K562 (cell line): ENCODE results near the gene VNN1.

Experiments
- ATF1 ChIP-seq, 2 experiments: fragments of 450-650 bp in 1 of 2; IDR thresholded peaks; 2 replicates each; pipeline ENCODE4 v1.6.1; 2016; ENCODE audit warnings: missing compliant biosample characterization in 1 of 2, missing genetic modification characterization in 1 of 2
- BDP1 ChIP-seq: IDR thresholded peaks from 3 replicates; pipeline ENCODE4 v1.6.1; 2011; ENCODE audit not compliant: insufficient read length, insufficient read depth
- CBX1 ChIP-seq: sonication (generic); IDR thresholded peaks from 2 replicates; pipeline ENCODE4 v1.6.1; 2016; ENCODE audit warnings: antibody characterized with exemption, low read depth, mild to moderate bottlenecking
- E2F6 ChIP-seq, 2 experiments: IDR thresholded peaks; 2 replicates each; pipeline ENCODE4 v1.6.1; 2011; ENCODE audit warnings: borderline replicate concordance in 1 of 2, control low read depth in 1 of 2, low read depth in 1 of 2, low read length in 1 of 2, mild to moderate bottlenecking in 1 of 2, mixed read lengths in 1 of 2, moderate library complexity in 1 of 2; ENCODE audit not compliant: insufficient read depth in 1 of 2, insufficient read length in 1 of 2, poor library complexity in 1 of 2, severe bottlenecking in 1 of 2; ENCODE audit errors: extremely low read depth in 1 of 2
- ELF4 ChIP-seq: fragments of 450-650 bp; formaldehyde crosslinking; IDR thresholded peaks from 2 replicates; pipeline ENCODE4 v1.4.0; 2022; ENCODE audit warnings: missing genetic modification characterization
- ETV6 ChIP-seq, 3 experiments: fragments of 150-350 bp in 1 of 3; sonication (generic) in 1 of 3; formaldehyde crosslinking in 1 of 3; IDR thresholded peaks; 2 replicates each; pipeline versions ENCODE4 v1.6.1 to v1.8.0; 2014 to 2022; ENCODE audit warnings: borderline replicate concordance in 2 of 3, low read depth in 2 of 3, antibody characterized with exemption in 1 of 3, low read length in 1 of 3, mild to moderate bottlenecking in 1 of 3, missing genetic modification reagents in 1 of 3
- HMGN3 ChIP-seq: IDR thresholded peaks from 2 replicates; pipeline ENCODE4 v1.6.1; 2011; ENCODE audit warnings: borderline replicate concordance, low read depth, mild to moderate bottlenecking, mixed read lengths, low read length; ENCODE audit not compliant: insufficient read length; ENCODE audit errors: extremely low read depth
- MAX ChIP-seq: sonication (generic); formaldehyde crosslinking; IDR thresholded peaks from 2 replicates; pipeline ENCODE4 v1.9.0; 2022; ENCODE audit warnings: mild to moderate bottlenecking, missing genetic modification reagents
- MXI1 ChIP-seq: IDR thresholded peaks from 2 replicates; pipeline ENCODE4 v1.6.1; 2011; ENCODE audit warnings: low read depth, mild to moderate bottlenecking, improper control_type of control experiment, low read length
- POLR2A ChIP-seq: fragments of 450-650 bp; conservative IDR thresholded peaks from 2 replicates; pipeline ENCODE4 v1.6.1; 2016
- REST ChIP-seq, 2 experiments: fragments of 450-650 bp; formaldehyde crosslinking in 1 of 2; IDR thresholded peaks; 2 replicates each; pipeline versions ENCODE4 v1.4.0 to v1.6.1; 2014 to 2020; ENCODE audit warnings: mild to moderate bottlenecking in 2 of 2, borderline replicate concordance in 1 of 2, low read depth in 1 of 2
- TRIM28 ChIP-seq: fragments of 450-650 bp; IDR thresholded peaks from 2 replicates; pipeline ENCODE4 v1.6.1; 2017
- ZNF263 ChIP-seq: sonication (generic); formaldehyde crosslinking; IDR thresholded peaks from 2 replicates; pipeline ENCODE4 v1.8.0; 2022; ENCODE audit warnings: mild to moderate bottlenecking, missing genetic modification reagents, borderline replicate concordance
- ZNF354B ChIP-seq: fragments of 250-450 bp; sonication (Bioruptor Pico); IDR thresholded peaks from 2 replicates; pipeline ENCODE4 v1.4.0; 2020

- TF ChIP-seq ZNF263 (CRISPR knock-in tag) = no peak
- no peak for TF ChIP-seq HMGN3
- no peak for TF ChIP-seq ZNF354B (CRISPR knock-in tag)
- TF ChIP-seq ATF1 (CRISPR knock-in tag; IDR thresholded peaks at IDR 0.05) = no peak
- TF ChIP-seq ATF1 (tag; IDR thresholded peaks at IDR 0.05) = no peak
- no peak for TF ChIP-seq BDP1
- TF ChIP-seq MAX (CRISPR knock-in tag) = no peak
- no peak for TF ChIP-seq ELF4
- TF ChIP-seq TRIM28 = no peak
- no peak for TF ChIP-seq POLR2A
- TF ChIP-seq REST (IDR thresholded peaks at IDR 0.05; ENCODE audit: borderline replicate concordance) = no peak
- no peak for TF ChIP-seq REST (CRISPR knock-in tag; IDR thresholded peaks at IDR 0.05; ENCODE audit: low read depth)
- TF ChIP-seq CBX1 = no peak
- no peak for TF ChIP-seq MXI1
- TF ChIP-seq E2F6 (IDR thresholded peaks at IDR 0.05; ENCODE audit: borderline replicate concordance in 1 of 2, extremely low read depth in 1 of 2, insufficient read depth in 1 of 2, insufficient read length in 1 of 2, low read depth in 1 of 2, low read length in 1 of 2, poor library complexity in 1 of 2, severe bottlenecking in 1 of 2) = no peak
- TF ChIP-seq ETV6 (IDR thresholded peaks at IDR 0.05; ENCODE audit: borderline replicate concordance in 1 of 2, low read depth in 2 of 2, low read length in 1 of 2) = no peak
- TF ChIP-seq ETV6 (CRISPR knock-in tag; IDR thresholded peaks at IDR 0.05; ENCODE audit: borderline replicate concordance) = no peak
Observed at GRCh38 chr6:132643547-132643946, 70.3 kb downstream of the VNN1 start.
